NB4 (cell line): Measurements from ENCODE around the gene PKIG.

Source experiments
- CTCF ChIP-seq: IDR thresholded peaks from one replicate; pipeline ENCODE4 v1.5.1; 2012; ENCODE audit warnings: low read depth, low read length
- POLR2A ChIP-seq: IDR thresholded peaks from 2 replicates; pipeline ENCODE4 v1.6.1; 2011; ENCODE audit warnings: mild to moderate bottlenecking; ENCODE audit not compliant: insufficient read length; ENCODE audit errors: extremely low read depth
- TF ChIP-seq, protein P1 (sequence below): IDR thresholded peaks from 2 replicates; pipeline ENCODE4 v1.6.1; 2011; ENCODE audit warnings: low read depth, low read length

DNA sequence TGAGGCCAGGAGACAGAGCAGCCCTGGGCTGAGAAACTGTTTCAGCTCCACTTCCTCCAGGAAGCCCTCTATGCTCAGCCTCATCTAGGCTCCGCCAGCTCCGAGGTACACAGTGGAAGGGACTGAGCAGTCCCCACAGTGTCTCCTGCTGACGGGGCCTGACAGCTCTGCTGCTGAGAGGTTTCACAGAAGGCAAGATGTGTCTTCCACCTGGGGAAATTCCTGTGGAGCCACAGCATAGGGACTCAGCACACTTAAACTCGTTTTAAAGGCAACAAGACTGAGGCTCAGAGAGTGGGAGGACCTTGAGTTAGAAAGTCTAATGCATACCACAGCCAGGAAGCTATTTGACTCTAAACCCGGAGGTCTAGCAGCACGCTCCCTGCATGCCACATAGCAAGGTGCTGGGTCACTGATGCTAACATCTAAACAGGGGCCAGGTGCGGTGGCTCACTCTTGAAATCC is 62.3 kb downstream of the PKIG start:
- TF ChIP-seq CTCF (no peak), POLR2A (no peak)
- TF ChIP-seq, protein P1, sequence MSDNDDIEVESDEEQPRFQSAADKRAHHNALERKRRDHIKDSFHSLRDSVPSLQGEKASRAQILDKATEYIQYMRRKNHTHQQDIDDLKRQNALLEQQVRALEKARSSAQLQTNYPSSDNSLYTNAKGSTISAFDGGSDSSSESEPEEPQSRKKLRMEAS = no peak
